Esophagus squamous epithelium (tissue), 5 donors: ENCODE data around the gene SLC6A1. TPM values are rescaled to one million over a fixed set of nuclear protein-coding genes. Genes with fewer than 3 reads are reported as not detected.

Experiments used
- DNase-seq: peaks from one replicate; lab custom pipeline; 2025; lab: John Stamatoyannopoulos, UW
- H3K27ac ChIP-seq, 4 donors: fragments of 200-600 bp; sonication (generic); one replicate each; pipeline ENCODE4 v1.5.1; 2016 to 2019; ENCODE audit warnings: mild to moderate bottlenecking in 1 of 4
- H3K27me3 ChIP-seq, 4 donors: fragments of 200-600 bp; sonication (generic); 1 replicate in 3 of 4; 2 replicates in 1 of 4; pipeline versions ENCODE4 v1.5.1 to v1.6.0; 2017 to 2021; ENCODE audit warnings: antibody characterized with exemption in 1 of 4
- H3K36me3 ChIP-seq, 3 donors: fragments of 200-600 bp; sonication (generic); one replicate each; pipeline ENCODE4 v1.5.1; 2016 to 2019
- H3K4me1 ChIP-seq, 3 donors: fragments of 200-600 bp; sonication (generic); one replicate each; pipeline ENCODE4 v1.5.1; 2017 to 2019
- H3K4me3 ChIP-seq, 4 donors: fragments of 200-600 bp; sonication (generic); 1 replicate in 3 of 4; 2 replicates in 1 of 4; pipeline ENCODE4 v1.5.1; 2016 to 2019; ENCODE audit warnings: mild to moderate bottlenecking in 2 of 4, moderate library complexity in 1 of 4
- H3K9me3 ChIP-seq, 3 donors: fragments of 200-600 bp; sonication (generic); one replicate each; pipeline ENCODE4 v1.5.1; 2016 to 2019
- CTCF ChIP-seq, 6 experiments: fragments of 450-650 bp in 4 of 6; fragments of 200-600 bp in 2 of 6; sonication (generic) in 2 of 6; IDR thresholded peaks; one replicate each; pipeline ENCODE4 v1.5.1; 2016 to 2019; ENCODE audit warnings: antibody characterized with exemption in 6 of 6, mild to moderate bottlenecking in 4 of 6, moderate library complexity in 4 of 6
- POLR2A ChIP-seq, 4 donors: fragments of 450-650 bp; IDR thresholded peaks; one replicate each; pipeline ENCODE4 v1.6.1; 2017; ENCODE audit warnings: antibody characterized with exemption in 4 of 4, mild to moderate bottlenecking in 4 of 4, moderate library complexity in 3 of 4
- WGBS, 2 donors: methylation state at CpG; one replicate each; pipeline ENCODE4 v1.1.5; 2018; 5-methylcytosine and 5-hydroxymethylcytosine counted together
- intact Hi-C: fragments of 100-400 bp; cut with DNase I; formaldehyde crosslinking; loops from one replicate; pipeline ENCODE4 v1.15.0; 2022
- total RNA-seq, 4 donors: library from RNA; depleted of rRNA; stranded (reverse); fragments of >200 nt; gene quantifications; one replicate each; pipeline ENCODE4 v1.1.0, GENCODE V29; 2016
- donor health status: DM: yes; HTN: yes; CAD: no.

SLC6A1 gene
- total RNA-seq, 4 donors from 2014 or later = 8.6 to 34.4 (median 22.3) TPM

- H3K27me3 ChIP-seq = peaks cover 0 to 9% (median 0%) of the 10 kb centered on the region in 4 donors
- no peak overlapping the region for H3K4me3 ChIP-seq
- intact Hi-C loops = no loop called here
- H3K27ac ChIP-seq = peak overlapping the region in 3 of 4 donors; percentile 82 to 85 (median 84)
- no peaks in the 10 kb centered on the region for H3K9me3 ChIP-seq
- peaks cover 14 to 64% (median 20%) of the 10 kb centered on the region in 3 donors for H3K4me1 ChIP-seq
- DNase-seq = no peak
- WGBS, 2 donors = 84 to 87% methylated on average over 12 to 14 of the region's 15 CpGs
- TF ChIP-seq CTCF (IDR thresholded peaks at IDR 0.05) (no peak), POLR2A (IDR thresholded peaks at IDR 0.05) (no peak)
- H3K36me3 ChIP-seq = peaks cover 0 to 24% (median 0%) of the 10 kb centered on the region in 3 donors
Observed at GRCh38 chr3:11014752-11015151, 22.2 kb downstream of the SLC6A1 start.

GRCh38 chr3:11015369-11015768, 22.8 kb downstream of the SLC6A1 start:
- intact Hi-C loops = no loop called here
- Histone ChIP-seq H3K4me3 (no peak overlapping the region), H3K9me3 (no peaks in the 10 kb centered on the region), H3K36me3 (peaks cover 0 to 30% (median 0%) of the 10 kb centered on the region in 3 donors), H3K4me1 (peaks cover 12 to 62% (median 14%) of the 10 kb centered on the region in 3 donors), H3K27ac (no peak overlapping the region), H3K27me3 (peaks cover 0 to 9% (median 0%) of the 10 kb centered on the region in 4 donors)
- no peak for DNase-seq
- 75 to 84% methylated on average over 10 to 11 of the region's 16 CpGs for WGBS, 2 donors
- no peak for TF ChIP-seq CTCF (IDR thresholded peaks at IDR 0.05)
- TF ChIP-seq POLR2A (IDR thresholded peaks at IDR 0.05) = no peak

- Histone ChIP-seq H3K36me3 (peaks cover 0 to 32% (median 0%) of the 10 kb centered on the region in 3 donors), H3K4me1 (peaks cover 8 to 53% (median 13%) of the 10 kb centered on the region in 3 donors), H3K27me3 (peaks cover 0 to 9% (median 0%) of the 10 kb centered on the region in 4 donors), H3K27ac (no peak overlapping the region), H3K9me3 (no peaks in the 10 kb centered on the region), H3K4me3 (no peak overlapping the region)
- intact Hi-C loops = no loop called here
- 75 to 80% methylated on average over 2 to 5 of the region's 5 CpGs for WGBS, 2 donors
- TF ChIP-seq CTCF (IDR thresholded peaks at IDR 0.05) (no peak), POLR2A (IDR thresholded peaks at IDR 0.05) (no peak)
- no peak for DNase-seq
Observed at GRCh38 chr3:11016727-11017126, 24.2 kb downstream of the SLC6A1 start.

- Histone ChIP-seq H3K4me3 (no peak overlapping the region), H3K36me3 (peaks cover 0 to 56% (median 0%) of the 10 kb centered on the region in 3 donors), H3K9me3 (no peaks in the 10 kb centered on the region), H3K27me3 (peaks cover 0 to 9% (median 0%) of the 10 kb centered on the region in 4 donors), H3K27ac (peak overlapping the region in 1 of 4 donors; percentile 17), H3K4me1 (peaks cover 0 to 31% (median 0%) of the 10 kb centered on the region in 3 donors)
- 52 to 64% methylated on average over 3 of the region's 3 CpGs for WGBS, 2 donors
- DNase-seq = no peak
- intact Hi-C loops = no loop called here
- TF ChIP-seq CTCF (IDR thresholded peaks at IDR 0.05) = no peak
- TF ChIP-seq POLR2A (IDR thresholded peaks at IDR 0.05) = no peak
Observed at GRCh38 chr3:11019116-11019819, 26.7 kb downstream of the SLC6A1 start.

GRCh38 chr3:11020764-11021163, 28.2 kb downstream of the SLC6A1 start:
- Histone ChIP-seq H3K27ac (no peak overlapping the region), H3K36me3 (peaks cover 0 to 67% (median 0%) of the 10 kb centered on the region in 3 donors), H3K4me3 (no peak overlapping the region), H3K4me1 (peaks cover 0 to 26% (median 0%) of the 10 kb centered on the region in 3 donors), H3K9me3 (no peaks in the 10 kb centered on the region), H3K27me3 (peaks cover 0 to 12% (median 0%) of the 10 kb centered on the region in 4 donors)
- no peak for TF ChIP-seq CTCF (IDR thresholded peaks at IDR 0.05)
- TF ChIP-seq POLR2A (IDR thresholded peaks at IDR 0.05) = no peak
- DNase-seq = no peak
- WGBS, 2 donors = 65 to 67% methylated on average over 1 to 2 of the region's 2 CpGs
- intact Hi-C loops = no loop called here
